ENCODE measurements around the gene TSPAN10. TPM values are rescaled to one million over a fixed set of nuclear protein-coding genes. Genes with fewer than 3 reads are reported as not detected.
A peak's percentile ranks its signal among the peaks of the same experiment; 100 is the strongest.

Gene TSPAN10
- total and polyA plus RNA-seq, 8 donors = 0.24 to 2.2 (median 1.2) TPM

DNA sequence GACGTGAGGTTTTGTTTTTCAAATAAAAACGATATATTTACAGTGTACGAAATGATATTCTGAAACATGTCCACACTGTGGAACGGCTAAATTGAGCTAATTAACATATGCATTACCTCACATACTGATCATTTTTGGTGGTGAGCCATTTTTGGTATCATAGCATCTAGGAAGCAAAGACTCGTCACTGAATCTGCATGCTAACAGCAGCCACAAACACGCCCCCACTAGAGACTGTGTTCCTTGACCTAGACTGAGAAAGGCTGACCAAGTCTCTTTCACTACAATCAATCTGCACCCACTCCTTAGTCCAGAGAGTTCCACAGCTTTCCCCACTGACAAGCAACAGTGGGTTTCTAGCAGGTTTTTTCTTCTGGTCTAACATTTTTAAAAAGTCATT is 29.6 kb upstream of the TSPAN10 start:
- Histone ChIP-seq H3K9me3 (no peaks in the 10 kb centered on the region), H3K4me1 (no peaks in the 10 kb centered on the region), H3K27me3 (no peaks in the 10 kb centered on the region), H3K27ac (no peak overlapping the region), H3K36me3 (peaks cover 0 to 51% (median 4%) of the 10 kb centered on the region in 3 donors), H3K4me3 (no peak overlapping the region)
- DNase-seq (no peak), ATAC-seq (no peak), FAIRE-seq (no peak)
- TF ChIP-seq, protein P1, sequence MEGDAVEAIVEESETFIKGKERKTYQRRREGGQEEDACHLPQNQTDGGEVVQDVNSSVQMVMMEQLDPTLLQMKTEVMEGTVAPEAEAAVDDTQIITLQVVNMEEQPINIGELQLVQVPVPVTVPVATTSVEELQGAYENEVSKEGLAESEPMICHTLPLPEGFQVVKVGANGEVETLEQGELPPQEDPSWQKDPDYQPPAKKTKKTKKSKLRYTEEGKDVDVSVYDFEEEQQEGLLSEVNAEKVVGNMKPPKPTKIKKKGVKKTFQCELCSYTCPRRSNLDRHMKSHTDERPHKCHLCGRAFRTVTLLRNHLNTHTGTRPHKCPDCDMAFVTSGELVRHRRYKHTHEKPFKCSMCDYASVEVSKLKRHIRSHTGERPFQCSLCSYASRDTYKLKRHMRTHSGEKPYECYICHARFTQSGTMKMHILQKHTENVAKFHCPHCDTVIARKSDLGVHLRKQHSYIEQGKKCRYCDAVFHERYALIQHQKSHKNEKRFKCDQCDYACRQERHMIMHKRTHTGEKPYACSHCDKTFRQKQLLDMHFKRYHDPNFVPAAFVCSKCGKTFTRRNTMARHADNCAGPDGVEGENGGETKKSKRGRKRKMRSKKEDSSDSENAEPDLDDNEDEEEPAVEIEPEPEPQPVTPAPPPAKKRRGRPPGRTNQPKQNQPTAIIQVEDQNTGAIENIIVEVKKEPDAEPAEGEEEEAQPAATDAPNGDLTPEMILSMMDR (IDR thresholded peaks at IDR 0.05) = no peak
- WGBS, 2 donors = 73 to 79% methylated on average over 6 of the region's 6 CpGs
- intact Hi-C loops (cut with DNase I) = loop anchor here in 2 of 3 donors (10.0 kb wide), 1 partner anchor 353 kb away; no protein-coding TSS in a partner anchor

DNA sequence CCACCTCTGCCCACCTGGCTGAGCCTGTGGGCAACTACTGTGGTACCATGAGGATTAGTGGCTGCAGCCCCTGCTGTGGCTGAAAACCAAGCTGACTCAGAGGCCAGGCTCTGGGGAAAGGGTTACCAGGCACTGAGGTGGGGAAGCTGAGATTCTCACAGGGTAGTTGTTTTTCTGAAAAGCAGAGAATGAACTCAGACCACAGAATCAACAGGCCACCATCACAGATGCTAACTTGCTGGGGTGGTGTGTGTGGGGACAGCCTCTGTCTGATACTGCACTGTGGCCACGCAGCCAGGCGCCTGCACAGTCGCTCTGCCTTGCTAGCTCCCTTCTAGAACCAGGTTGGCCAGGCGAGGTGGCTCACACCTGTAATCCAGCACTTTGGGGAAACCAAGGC is 28.9 kb upstream of the TSPAN10 start:
- intact Hi-C loops (cut with DNase I) = loop anchor here in 2 of 3 donors (10.0 kb wide), 1 partner anchor 353 kb away; no protein-coding TSS in a partner anchor
- Histone ChIP-seq H3K4me1 (no peaks in the 10 kb centered on the region), H3K9me3 (no peaks in the 10 kb centered on the region), H3K27ac (no peak overlapping the region), H3K27me3 (no peaks in the 10 kb centered on the region), H3K4me3 (no peak overlapping the region), H3K36me3 (peaks cover 0 to 51% (median 4%) of the 10 kb centered on the region in 3 donors)
- TF ChIP-seq, protein P1 (IDR thresholded peaks at IDR 0.05) = no peak
- ATAC-seq = no peak
- no peak for DNase-seq
- WGBS, 2 donors = 96 to 98% methylated on average over 4 of the region's 4 CpGs
- no peak for FAIRE-seq

DNA sequence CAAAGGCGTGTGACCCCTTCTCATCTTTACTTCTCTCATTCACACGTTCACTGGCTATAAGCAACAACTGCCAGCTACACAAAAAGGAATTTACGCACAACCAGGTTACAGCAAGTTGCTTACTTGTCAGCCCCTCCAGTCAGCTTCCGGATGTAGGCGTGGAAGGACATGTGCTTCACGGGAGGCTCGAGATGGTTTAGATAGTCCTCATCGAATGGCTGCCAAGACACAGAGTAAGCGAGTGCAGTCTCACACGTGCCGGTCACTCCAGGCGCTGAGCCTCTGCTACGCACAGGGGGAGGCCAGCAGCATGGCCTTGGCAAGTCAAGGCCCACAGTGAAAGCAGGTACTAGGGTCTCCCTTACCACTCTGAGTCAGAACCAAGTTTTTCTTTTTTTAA is 28.4 kb upstream of the TSPAN10 start:
- WGBS, 2 donors = 90 to 93% methylated on average over 13 of the region's 13 CpGs
- Histone ChIP-seq H3K27ac (no peak overlapping the region), H3K36me3 (peaks cover 0 to 48% (median 4%) of the 10 kb centered on the region in 3 donors), H3K9me3 (no peaks in the 10 kb centered on the region), H3K4me1 (no peaks in the 10 kb centered on the region), H3K27me3 (no peaks in the 10 kb centered on the region), H3K4me3 (no peak overlapping the region)
- FAIRE-seq (no peak), DNase-seq (peak in 1 of 6 donors; percentile 6), ATAC-seq (no peak)
- intact Hi-C loops (cut with DNase I) = loop anchor here in 2 of 3 donors (10.0 kb wide), 1 partner anchor 354 kb away; no protein-coding TSS in a partner anchor
- TF ChIP-seq, protein P1 (IDR thresholded peaks at IDR 0.05) = no peak

DNA sequence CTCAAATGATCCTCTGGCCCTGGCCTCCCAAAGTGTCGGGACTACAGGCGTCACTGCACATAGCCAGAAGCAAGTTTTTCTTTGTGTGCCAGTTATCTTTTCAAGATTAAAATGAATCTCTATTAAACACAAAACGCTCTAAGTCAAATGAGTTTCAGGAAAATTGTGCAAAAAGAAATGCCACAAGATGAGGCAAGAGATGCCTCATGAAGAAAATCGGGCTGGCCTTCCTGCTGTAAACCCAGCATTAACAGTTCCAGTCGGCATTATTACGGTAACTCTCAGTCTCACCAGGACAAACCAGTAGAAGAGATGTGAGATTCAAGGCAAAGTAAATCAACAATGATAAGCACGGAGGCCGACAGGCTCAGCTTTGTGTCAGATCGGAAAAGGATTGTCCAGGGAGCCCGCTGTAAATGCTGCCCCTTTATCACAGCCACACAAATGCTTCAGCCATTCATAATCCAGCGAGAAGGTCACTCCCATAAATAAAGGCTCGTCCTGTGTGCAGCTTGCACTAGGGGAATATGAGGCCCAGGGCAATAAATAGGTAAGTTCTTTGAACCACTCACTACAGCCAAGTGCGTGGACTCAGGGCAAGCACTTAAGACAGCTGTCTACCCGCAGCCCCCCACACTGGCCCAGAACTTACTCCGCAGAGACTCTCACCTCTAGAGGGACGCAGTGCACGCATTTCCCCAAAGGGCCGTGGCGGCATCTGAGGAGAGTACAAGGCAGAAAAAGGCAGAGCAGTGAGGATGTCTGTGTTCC is 27.3 kb upstream of the TSPAN10 start:
- Histone ChIP-seq H3K27ac (no peak overlapping the region), H3K4me3 (no peak overlapping the region), H3K27me3 (no peaks in the 10 kb centered on the region), H3K4me1 (no peaks in the 10 kb centered on the region), H3K36me3 (peaks cover 0 to 38% (median 4%) of the 10 kb centered on the region in 3 donors), H3K9me3 (no peaks in the 10 kb centered on the region)
- no peak for ATAC-seq
- intact Hi-C loops (cut with DNase I) = loop anchor here in 2 of 3 donors (10.0 kb wide), 1 partner anchor 355 kb away; no protein-coding TSS in a partner anchor
- no peak for FAIRE-seq
- WGBS, 2 donors = 91 to 93% methylated on average over 19 of the region's 19 CpGs
- DNase-seq = no peak
- TF ChIP-seq, protein P1 (IDR thresholded peaks at IDR 0.05) = no peak

Data from pancreas (tissue), 10 donors.